ENCODE results near the gene RFTN2.

DNA sequence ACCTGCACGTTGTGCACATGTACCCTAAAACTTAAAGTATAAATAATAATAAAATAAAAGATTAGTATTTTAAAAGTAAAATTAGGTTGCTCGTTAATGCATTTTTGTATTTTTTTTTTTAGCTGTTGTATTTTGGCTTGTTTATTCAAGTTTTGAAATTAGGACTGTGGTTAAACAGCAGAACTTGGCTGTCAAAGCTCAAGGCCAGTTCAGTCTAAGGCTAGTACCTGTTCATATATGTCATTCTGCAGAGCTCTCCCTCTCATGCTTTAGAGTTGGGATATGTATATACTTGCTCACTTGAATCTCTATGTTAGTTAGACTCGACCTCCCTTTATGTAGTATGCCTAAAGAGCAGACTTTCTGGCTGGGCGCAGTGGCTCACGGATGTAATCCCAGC lies 126.8 kb downstream of the RFTN2 start:
- TF ChIP-seq, protein P1, sequence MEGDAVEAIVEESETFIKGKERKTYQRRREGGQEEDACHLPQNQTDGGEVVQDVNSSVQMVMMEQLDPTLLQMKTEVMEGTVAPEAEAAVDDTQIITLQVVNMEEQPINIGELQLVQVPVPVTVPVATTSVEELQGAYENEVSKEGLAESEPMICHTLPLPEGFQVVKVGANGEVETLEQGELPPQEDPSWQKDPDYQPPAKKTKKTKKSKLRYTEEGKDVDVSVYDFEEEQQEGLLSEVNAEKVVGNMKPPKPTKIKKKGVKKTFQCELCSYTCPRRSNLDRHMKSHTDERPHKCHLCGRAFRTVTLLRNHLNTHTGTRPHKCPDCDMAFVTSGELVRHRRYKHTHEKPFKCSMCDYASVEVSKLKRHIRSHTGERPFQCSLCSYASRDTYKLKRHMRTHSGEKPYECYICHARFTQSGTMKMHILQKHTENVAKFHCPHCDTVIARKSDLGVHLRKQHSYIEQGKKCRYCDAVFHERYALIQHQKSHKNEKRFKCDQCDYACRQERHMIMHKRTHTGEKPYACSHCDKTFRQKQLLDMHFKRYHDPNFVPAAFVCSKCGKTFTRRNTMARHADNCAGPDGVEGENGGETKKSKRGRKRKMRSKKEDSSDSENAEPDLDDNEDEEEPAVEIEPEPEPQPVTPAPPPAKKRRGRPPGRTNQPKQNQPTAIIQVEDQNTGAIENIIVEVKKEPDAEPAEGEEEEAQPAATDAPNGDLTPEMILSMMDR (IDR thresholded peaks at IDR 0.05; ENCODE audit: borderline replicate concordance, extremely low read depth, low read length, poor library complexity, severe bottlenecking), result no peak
- no peak for TF ChIP-seq EZH2 (IDR thresholded peaks at IDR 0.05; ENCODE audit: borderline replicate concordance, low read depth, low read length, severe bottlenecking)
